ENCODE results near the gene MYL10.
A peak's percentile ranks its signal among the peaks of the same experiment; 100 is the strongest.
"Not testable (repeated sequence)": the region's sequence is repeated elsewhere in the genome, so short reads cannot be mapped to it uniquely, and the experiment has no call there.

The MYL10 gene

DNA sequence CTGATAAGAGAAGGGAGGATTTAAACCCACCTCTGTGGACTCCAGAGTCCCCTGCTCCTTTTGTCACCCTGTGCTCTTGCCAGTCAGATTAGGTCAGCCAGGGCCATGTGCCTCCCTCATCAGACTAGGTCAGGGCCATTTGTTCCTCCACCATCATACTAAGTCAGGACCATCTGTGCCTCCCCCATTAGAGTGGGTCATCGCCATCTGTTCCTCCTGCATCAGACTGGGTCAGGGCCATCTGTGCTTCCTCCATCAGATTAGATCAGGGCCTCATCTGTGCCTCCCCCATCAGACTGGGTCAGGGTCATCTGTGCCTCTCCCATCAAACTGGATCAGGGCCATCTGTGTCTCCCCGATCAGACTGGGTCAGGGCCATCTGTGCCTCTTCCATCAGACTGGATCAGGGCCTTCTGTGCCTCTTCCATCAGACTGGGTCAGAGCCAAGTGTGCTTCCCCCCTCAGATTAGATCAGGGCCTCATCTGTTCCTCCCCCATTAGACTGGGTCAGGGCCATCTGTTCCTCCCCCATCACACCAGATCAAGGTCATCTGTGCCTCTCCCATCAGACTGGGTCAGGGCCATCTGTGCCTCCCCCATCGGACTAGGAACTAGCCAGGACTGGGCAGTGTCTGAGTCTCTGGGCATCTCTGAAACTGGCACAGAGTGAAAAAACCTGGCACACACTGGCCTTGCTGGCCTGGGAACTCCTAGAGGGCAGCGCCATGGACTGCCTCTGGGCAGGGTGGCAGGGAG lies 11.5 kb downstream of the MYL10 start:
- DNase-seq: no peak

DNA sequence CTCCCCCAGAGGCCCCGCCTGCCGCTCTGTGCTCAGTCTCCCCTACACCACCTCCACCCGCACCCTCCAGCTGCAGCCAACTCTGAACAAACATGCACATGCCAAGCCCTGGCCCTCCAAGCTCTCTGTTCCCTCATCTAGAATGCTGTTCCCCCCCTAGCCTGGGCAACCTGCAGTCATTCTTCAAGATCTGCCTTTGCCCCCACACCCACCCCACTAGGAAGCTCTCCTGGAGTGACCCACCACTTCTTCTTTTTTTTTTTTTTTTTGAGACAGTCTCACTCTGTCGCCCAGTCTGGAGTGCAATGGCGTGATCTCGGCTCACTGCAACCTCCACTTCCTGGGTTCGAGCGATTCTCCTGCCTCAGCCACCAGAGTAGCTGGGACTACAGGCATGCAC lies 13.7 kb downstream of the MYL10 start:
- DNase-seq: no peak

DNA sequence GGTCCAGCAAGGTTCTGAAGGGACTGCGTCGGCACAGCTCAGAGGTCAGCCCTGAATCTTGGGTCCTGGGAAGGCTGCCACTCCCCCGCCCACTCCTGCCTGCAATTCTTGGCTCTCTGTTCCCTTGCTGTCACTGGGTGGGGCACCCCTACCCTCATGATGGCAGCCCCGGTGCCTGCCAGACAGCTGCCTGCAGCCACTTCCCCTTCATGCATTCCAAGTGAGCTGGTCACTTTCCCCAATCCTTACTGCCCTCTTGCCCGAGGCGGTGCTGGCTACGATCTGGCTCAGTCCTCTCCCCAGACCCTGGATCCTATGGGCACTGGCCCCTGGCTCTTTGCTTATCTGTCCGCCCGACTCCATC lies 14.2 kb downstream of the MYL10 start:
- DNase-seq: no peak

DNA sequence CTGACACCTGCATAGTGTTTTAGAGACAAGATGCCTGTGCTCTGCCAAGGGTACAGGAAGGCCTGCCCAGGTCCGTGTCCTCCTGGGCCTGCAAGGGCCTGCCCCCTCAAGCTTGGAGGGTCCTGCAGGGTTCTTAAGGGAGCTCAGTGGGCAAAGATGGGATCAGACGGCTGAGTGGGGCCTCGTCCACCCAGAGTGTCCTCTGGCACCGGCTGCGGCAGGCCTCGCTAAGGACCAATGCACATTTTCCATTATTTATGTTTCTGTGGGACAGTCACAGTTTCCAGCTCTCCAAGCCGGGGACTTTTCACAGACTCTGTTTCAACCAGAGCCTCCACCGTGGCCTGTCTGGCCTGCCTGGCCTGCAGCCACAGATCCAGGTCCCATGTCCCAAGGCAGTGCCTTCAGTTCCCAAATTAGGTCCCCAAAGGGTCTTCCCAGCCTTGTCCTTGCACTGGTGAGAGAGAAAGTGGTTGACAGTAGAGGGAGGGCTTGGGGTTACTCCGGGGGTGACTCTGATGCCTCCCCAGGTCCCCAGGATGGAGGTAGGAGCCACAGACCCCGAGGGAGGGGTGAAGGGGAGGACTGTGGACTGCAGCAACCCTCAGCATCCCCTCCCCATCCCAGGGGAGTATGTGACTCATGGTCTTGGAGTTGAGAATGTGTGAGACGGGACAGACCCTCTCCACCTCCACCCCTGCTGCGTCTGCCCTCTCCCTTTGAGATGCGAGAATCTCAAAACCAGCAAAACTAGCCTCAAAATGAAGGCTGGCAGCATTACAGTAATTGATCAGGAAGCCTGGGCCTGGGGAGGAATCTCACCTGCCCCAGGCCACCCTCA lies 14.8 kb downstream of the MYL10 start:
- DNase-seq: no peak

DNA sequence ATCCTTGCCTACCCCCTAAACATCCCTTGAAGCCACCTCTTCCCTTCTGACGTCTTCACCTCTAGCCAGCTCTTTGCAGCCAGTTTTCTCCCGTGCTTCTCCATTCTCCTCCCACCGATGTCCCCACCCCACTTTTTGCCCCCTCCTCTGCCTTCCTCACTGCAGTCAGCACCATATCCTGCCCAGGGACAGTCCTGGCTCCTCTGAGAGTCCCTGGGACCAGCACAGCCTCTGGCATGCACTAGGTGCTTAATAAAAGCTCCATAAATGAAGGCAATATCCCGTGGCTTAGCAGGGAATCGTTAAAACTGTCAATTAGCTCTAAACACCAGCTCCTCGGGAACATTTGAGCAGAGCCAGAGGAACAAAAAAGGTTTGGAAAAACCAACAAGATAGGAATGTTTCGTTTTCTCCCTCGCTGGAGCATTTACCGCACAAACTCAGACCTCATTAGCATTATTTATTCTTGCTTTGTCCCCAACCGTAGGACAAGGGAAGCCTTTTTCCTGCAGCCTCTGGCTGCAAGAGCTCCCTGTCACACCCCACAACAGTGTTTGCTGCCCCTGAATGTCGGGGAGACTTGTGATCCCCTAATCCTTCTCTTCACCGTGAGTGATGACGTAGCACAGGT lies 16.1 kb downstream of the MYL10 start:
- DNase-seq: no peak

DNA sequence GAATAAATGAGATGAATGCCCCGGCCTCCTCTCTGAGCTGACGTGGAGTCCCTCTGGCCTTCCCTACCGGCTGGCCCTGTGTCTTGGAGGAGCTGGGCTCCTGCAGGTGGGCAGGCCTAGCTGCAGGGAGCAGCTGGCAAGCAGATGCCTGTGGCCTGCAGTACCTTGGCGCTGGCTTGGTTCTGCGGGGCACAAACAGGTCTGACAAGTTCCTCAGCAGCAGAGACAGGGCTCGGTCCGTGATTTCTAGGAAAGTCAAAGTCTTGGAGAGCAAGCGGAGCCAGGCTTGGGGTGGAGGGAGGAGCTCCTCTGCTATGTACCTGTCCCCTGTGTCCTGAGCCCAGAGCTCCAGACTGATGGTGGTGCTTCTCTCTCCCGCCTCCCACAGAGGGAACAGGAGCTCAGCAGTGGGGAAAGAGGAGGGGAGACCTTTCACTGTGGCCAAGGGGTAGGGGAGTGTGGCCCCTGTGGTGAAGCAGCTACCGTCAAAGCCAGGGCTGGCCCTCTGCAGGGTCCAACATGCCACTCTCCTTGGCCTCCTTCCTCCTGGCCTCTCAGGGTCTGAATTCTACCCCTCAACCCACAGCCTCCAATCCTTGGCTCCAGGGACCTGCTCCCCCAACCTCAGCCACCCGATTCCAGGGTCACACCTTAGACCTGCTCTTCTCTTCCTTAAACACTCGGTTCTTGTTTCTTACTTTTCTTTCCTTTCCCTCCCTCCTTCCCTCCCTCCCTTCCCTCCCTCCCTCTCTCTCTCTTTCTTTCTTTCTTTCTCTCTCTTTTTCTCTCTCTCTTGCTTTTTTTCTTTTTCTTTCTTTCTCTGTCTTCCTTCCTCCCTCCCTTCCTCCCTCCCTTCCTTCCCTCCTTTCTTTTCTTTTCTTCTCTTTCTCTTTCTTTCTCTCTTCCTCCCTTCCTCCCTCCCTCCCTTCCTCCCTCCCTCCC lies 20.1 kb downstream of the MYL10 start:
- DNase-seq: no peak

DNA sequence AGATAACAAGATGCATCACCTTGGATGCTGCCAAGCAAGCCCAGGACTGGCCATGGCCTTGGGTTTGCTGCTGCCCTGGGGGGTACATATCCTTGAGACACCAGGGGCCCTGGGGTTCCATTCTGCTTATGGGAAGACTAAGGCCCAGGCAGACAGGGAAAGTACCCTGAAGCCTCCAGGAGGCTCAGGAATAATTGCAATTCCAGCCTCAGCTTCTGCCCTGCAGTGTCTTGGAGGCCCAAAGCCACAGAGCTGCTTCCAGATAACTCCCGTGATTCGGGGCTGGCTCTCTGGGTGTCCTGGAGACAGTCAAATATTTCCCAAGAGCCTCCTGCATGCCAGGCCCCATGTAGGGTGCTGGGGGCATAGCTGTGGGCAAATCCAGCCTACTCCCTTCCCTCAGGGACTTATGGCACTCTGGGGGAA lies 22.6 kb downstream of the MYL10 start:
- DNase-seq: no peak

DNA sequence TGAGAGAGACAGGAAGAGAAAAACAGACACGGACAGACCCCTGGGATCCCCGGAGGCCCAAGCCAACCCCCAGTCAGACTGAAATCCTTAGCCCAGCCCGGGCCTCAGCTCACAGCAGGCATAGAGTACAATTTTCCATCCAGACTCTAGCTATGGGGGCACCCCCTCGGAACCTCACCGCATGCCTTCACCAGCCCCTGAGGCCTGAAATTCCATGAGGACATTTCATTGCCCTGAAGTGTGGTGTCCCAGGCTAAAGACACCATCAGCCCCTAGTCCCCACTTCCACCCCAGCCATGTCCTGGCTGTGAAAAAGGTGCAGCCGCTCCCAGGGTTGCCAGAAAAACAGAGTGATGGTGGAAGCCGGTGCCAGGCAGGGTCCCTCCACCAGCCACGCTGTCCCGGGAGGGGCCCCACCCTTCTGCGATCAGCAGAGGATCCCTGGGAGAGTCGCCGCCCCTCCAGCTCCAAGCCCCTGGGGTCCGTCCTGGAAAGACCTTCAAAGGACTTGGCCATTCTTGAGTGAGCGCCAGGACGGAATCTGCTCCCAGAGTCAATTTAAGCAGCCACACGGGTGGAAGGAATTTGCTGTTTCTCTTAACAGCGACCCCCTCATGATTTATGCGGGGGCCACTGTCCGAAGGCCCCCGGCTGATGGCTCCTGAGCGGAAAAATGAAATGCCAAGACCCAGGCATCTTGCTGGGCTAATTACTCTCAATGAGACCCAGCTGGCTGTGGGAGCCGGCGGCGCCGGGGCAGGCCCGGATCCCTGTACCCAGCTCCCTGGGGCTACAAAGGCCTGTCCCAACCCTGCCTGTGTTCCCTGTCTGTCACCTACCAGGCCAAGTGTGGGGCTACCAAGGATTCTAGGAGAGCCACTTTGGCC lies 23.2 kb downstream of the MYL10 start:
- DNase-seq: no peak

DNA sequence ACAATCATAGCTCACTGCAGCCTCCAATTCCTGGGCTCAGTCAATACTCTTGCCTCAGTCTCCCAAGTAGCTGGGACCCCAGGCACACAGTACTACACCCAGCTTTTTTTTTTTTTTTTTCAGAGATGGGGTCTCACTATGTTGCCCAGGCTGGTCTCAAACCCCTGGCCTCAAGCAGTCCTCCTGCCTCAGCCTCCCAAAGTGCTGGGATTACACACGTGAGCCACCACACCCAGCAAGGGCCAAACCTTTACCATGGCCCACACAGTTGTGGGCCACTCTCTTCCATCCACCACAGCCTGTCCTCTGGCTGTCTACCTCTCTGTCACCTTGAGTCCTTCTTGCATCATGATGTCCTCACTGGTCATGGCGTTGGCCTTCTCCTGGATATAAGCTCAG lies 24.2 kb downstream of the MYL10 start:
- DNase-seq: not testable (repeated sequence)

DNA sequence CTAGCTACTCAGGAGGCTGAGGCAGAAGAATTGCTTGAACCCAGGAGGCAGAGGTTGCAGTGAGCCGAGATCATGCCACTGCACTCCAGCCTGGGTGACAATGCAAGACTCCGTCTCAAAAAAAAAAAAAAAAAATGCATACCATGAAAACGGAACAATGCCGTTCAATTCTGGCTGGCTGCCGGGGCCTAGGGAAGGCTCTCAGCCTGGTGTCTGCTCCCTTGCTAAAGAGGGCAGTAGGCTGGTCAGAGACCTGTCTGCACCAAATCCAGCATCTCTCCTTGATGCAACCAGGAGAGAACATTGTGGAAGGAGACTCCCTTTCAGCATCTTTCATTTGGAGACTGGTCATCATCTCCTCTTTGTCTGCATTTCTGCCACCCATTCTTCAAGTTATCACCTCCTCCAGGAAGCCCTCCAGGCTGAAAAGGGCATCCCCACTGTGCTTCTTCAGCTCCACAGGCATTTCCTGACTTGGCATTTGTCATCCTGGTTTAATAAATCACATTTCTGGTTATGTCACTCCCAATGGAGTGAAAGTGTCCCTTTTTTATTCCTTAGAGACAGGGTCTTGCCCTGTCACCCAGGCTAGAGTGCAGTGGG lies 24.7 kb downstream of the MYL10 start:
- no peak for DNase-seq

DNA sequence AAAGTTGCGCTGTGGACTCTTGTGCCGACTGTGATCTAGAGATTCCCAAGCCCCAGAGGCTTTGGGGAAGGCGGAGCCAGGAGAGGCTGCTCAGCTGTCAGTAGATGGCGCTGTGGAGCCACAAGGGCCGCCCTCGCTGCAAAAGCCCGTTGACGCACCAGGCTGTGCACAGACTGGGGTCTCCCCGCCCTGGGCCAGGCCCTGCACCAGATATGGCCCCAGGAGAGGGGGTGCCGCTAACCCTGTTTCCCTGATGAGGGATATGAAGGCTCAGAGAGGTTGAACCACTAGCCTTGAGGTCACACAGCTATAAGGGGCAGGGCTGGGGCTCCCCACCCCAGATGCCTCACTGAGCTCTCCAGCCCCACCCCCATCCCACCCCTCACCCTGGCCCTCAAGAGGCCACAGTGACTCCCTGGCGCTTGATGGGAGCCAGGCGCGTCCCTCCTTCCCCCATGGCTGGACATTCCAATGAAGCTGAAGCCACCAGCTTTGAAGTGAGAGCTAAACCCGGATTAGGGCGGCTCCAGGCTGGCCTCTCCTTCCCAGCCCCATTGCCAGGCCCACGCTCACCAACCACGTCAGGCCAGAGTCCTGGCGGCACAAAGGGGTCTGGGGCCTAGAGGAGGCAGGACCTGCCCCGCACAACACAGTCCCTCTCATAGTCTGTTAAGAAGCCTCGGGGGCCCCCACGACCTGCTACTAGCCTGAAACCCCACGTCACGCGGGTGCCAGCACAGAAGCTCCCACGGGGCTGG lies 26.4 kb downstream of the MYL10 start:
- peak; percentile 87 for DNase-seq

DNA sequence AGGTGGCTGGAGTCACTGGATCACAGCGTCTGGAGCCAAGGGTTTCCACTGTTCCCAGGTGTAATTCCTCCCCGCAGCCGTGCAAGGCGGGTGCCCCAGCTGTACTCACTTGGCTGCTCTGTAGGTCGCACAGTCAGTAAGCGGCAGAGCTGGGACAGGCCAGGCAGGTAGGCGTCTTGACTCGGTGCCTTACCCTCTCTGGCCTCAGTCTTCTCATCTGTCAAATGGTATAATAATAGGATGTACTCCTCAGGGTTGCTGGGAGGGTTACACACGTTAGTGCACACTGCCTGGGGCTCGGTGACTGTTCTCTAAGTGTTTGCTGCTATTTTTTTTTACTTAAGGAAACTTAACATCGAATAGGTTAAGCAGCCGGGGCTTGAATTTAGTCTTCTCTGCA lies 27.0 kb downstream of the MYL10 start:
- DNase-seq: no peak

DNA sequence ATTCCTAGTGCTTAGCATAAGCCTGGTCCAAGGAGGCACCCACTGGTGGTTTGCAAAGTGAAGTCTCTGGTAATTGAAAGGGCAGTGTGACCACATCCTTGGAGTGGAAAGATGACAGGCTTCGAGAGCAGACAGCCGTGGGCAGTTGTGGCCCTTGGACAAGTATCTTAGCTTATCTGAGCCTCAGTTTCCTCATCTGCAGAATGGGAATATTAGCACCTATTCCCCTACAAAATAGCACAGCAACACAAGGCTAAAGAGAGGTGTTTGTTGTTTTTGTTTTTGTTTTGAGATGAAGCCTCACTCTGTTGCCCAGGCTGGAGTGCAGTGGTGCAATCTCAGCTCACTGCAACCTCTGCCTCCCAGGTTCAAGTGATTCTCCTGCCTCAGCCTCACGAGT lies 29.3 kb downstream of the MYL10 start:
- no peak for DNase-seq

DNA sequence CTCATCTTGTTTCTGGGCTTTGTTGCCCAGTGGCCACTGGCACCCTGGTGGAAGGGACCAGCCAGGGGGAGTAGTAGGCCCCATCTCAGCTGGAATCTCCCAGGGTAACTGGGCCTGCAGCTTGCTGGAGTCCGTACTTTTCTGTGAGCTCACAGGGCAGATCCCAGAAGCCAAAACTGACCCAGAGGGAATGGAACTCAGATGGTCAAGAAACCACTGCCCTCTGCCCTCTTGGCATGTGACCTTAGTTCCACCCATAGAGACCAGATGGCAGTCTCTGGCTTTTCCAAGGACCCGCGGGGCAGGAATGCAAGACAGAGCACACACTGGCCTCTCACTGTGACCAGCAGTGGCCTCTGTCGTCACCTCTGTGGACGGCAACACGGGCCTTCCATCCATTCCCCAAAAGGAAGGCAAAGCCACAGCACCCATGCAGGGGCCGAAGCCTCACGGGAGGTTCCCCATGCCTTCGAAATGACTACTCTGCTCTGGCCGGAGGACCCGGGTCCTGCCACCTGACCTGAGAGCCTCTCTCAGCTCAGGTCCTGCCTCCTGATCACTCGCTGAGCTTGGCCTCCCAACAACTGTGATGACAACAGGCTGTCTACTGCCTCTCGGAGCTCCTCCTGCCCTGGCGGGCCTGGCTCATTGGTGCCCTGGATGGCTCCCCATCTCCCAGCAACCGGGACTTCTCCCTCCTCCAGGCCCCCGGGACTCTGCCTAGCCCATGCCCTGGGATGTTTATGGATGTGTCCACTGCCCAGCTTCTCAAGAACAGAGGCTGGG lies 29.9 kb downstream of the MYL10 start:
- no peak for DNase-seq

DNA sequence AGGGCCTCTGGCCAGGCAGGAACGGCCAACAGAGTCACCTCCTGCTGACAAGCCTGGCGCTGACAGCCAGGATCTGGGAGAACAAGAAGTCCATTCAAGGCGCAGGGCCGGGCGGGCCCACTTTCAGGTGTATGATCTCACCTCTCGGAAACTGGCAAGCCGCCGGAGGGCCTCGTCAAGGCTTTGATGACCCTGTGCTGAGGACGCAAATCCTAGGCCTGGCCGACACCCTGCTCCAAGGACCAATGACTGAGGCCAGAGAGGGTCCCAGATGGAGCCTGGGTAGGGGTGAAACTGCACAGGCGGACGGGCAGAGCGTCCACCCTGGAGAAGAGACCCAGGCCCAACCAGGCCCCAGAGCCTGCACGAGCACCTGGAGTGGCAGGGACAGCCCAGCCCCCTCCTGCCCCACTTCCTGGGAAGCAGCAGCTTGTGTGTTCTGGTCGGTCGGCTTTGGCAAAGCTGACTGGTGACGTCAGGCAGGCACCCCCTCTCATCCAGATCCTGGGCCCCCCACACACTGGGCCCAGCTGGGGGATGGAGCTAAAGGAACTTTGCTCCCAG lies 30.6 kb downstream of the MYL10 start:
- DNase-seq: no peak

DNA sequence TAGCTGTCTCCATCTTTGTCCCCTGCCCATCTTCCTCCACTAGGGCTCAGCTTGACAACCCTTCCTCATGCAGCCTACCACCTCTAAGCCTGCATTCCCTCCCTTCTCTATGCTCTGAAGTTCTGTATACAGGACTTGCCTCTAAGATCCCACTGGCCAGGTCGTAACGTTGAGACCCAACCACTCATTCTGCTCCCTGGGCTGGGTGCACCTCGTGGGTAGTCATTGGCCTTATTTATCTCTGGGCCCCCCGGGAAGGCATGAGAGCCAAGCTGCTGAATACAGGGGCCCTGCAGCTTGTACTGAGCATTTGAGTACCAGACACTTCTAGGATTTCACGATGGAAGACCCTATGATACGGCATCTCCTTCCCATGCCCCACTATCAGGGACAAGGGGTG lies 31.2 kb downstream of the MYL10 start:
- DNase-seq: no peak

DNA sequence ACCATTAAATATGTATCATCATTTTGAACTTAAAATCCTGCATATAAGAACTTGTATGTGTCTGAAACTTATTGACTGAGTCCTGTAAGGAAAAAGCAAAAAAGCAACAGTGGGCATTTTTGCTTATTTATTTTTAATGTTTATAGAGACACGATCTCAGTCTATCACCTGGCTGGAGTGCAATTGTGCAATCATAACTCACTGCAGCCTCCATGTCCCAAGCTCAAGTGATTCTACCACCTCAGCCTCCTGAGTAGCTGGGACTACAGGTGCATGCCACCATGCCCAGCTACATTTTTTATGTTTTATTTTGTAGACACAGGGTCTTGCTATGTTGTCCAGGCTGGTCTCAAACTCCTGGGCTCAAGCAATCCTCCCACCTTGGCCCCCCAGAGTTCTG lies 32.2 kb downstream of the MYL10 start:
- DNase-seq: no peak

DNA sequence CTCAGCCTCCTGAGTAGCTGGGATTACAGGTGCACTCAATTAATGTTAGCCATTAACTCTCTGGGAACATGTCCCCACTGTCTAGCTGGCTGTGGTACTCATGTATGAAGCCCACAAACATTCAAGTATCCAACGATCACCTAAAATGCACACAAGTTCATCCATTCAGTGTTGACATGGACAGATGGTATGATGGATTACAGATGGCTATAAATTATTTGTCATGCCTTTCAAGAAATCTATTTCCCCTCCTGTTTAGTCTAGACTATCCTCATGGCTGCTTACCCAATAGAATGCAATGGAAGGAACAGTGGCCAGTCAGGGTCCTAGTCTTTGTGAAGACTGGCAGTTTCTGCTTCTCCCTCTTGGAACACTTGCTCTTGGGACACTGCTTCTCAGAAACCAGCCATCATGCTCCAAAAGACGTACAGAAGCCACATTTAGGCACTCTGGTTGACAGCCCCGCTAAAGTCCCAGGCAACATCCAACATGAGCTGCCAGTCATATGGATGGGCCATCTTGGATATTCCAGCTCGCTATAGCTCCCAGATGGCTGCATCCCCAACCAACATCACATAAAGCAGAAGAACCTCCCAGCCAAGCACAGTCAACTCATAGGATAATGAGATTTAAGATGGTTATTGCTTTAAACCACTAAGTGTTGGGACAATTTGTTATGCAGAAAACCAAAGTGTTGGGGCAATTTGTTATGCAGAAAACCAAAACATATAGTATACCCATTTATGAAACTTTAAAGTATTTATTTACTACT lies 33.1 kb downstream of the MYL10 start:
- no peak for DNase-seq

DNA sequence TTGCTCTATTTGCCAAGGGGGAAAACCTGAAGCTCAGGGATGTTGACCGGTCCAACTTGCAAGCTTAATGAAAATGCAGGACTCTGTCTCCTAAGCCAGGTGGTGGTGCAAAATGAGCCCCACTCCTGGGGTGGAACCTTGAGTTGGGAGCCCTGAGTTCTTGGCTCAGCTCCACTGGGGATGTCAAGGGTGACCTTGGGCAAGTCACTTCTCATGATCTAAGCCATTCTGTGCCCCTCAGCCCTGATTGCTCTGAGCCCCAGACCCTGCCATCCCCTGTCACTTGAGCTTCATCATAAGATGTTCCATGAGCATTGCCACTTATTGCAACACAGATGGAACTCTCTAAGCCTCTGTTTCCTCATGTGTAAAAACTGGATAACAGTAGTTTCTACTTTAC lies 33.9 kb downstream of the MYL10 start:
- no peak for DNase-seq
